NB4 (cell line): ENCODE measurements around the gene TBC1D32.

ENCODE experiments used
- CTCF ChIP-seq: IDR thresholded peaks from one replicate; pipeline ENCODE4 v1.5.1; 2012; ENCODE audit warnings: low read depth, low read length
- MYC ChIP-seq: IDR thresholded peaks from 2 replicates; pipeline ENCODE4 v1.6.1; 2011; ENCODE audit warnings: low read depth, low read length
- POLR2A ChIP-seq: IDR thresholded peaks from 2 replicates; pipeline ENCODE4 v1.6.1; 2011; ENCODE audit warnings: mild to moderate bottlenecking; ENCODE audit not compliant: insufficient read length; ENCODE audit errors: extremely low read depth

GRCh38 chr6:121338956-121339355 is 4.7 kb upstream of the TBC1D32 start:
- TF ChIP-seq CTCF (no peak), MYC (no peak), POLR2A (no peak)
